SK-N-SH treated with all-trans-retinoic acid at 6 μM for 48 hours (cell line): Measurements from ENCODE around the gene XPO4.

Experiments used
- ATAC-seq: fragments of 200-7000 bp; cut with Tn5 transposase; 3 replicates; pipeline ENCODE4 v1.9.1; 2020; ENCODE audit warnings: mild to moderate bottlenecking, moderate library complexity
- ARNTL ChIP-seq: fragments of 450-650 bp; formaldehyde crosslinking; IDR thresholded peaks from 2 replicates; pipeline ENCODE4 v1.5.0; 2020; ENCODE audit warnings: low read depth, mild to moderate bottlenecking, moderate library complexity, borderline replicate concordance
- BACH2 ChIP-seq: fragments of 250-450 bp; sonication (Bioruptor Pico); IDR thresholded peaks from 2 replicates; pipeline ENCODE4 v1.9.0; 2021; ENCODE audit warnings: mild to moderate bottlenecking, borderline replicate concordance
- CREB5 ChIP-seq: fragments of 250-450 bp; sonication (Bioruptor Pico); IDR thresholded peaks from 2 replicates; pipeline ENCODE4 v1.5.1; 2020; ENCODE audit warnings: low read depth, mild to moderate bottlenecking, moderate library complexity
- CSDC2 ChIP-seq: fragments of 250-450 bp; sonication (Bioruptor Pico); IDR thresholded peaks from 2 replicates; pipeline ENCODE4 v1.5.0; 2020; ENCODE audit warnings: mild to moderate bottlenecking, moderate library complexity
- CSRNP3 ChIP-seq: fragments of 250-450 bp; sonication (Bioruptor Pico); IDR thresholded peaks from 2 replicates; pipeline ENCODE4 v1.5.1; 2021; ENCODE audit warnings: mild to moderate bottlenecking, moderate library complexity
- ESRRG ChIP-seq: fragments of 250-450 bp; sonication (Bioruptor Pico); IDR thresholded peaks from 2 replicates; pipeline ENCODE4 v1.6.1; 2021; ENCODE audit warnings: mild to moderate bottlenecking
- GLIS3 ChIP-seq: fragments of 250-450 bp; sonication (Bioruptor Pico); IDR thresholded peaks from 2 replicates; pipeline ENCODE4 v1.5.0; 2020; ENCODE audit warnings: mild to moderate bottlenecking, moderate library complexity
- ISL1 ChIP-seq: fragments of 250-450 bp; sonication (Bioruptor Pico); IDR thresholded peaks from 2 replicates; pipeline ENCODE4 v2.1.2; 2022; ENCODE audit warnings: mild to moderate bottlenecking, moderate library complexity
- OSR1 ChIP-seq: fragments of 250-450 bp; sonication (Bioruptor Pico); IDR thresholded peaks from 2 replicates; pipeline ENCODE4 v1.8.0; 2022; ENCODE audit warnings: moderate library complexity, mild to moderate bottlenecking, inconsistent platforms
- PATZ1 ChIP-seq: fragments of 250-450 bp; sonication (Bioruptor Pico); IDR thresholded peaks from 2 replicates; pipeline ENCODE4 v1.8.0; 2020; ENCODE audit warnings: mild to moderate bottlenecking, moderate library complexity, borderline replicate concordance
- POU6F1 ChIP-seq: fragments of 250-450 bp; sonication (Bioruptor Pico); IDR thresholded peaks from 2 replicates; pipeline ENCODE4 v1.8.0; 2021; ENCODE audit warnings: low read depth, mild to moderate bottlenecking, moderate library complexity, borderline replicate concordance
- SNAI2 ChIP-seq: fragments of 250-450 bp; sonication (Bioruptor Pico); IDR thresholded peaks from 2 replicates; pipeline ENCODE4 v1.5.0; 2020; ENCODE audit warnings: mild to moderate bottlenecking, moderate library complexity
- TCF4 ChIP-seq: fragments of 250-450 bp; sonication (Bioruptor Pico); IDR thresholded peaks from 2 replicates; pipeline ENCODE4 v1.8.0; 2021; ENCODE audit warnings: mild to moderate bottlenecking, moderate library complexity, borderline replicate concordance
- TOX ChIP-seq: fragments of 250-450 bp; sonication (Bioruptor Pico); IDR thresholded peaks from 2 replicates; pipeline ENCODE4 v1.8.0; 2021; ENCODE audit warnings: mild to moderate bottlenecking, moderate library complexity, borderline replicate concordance
- TSHZ2 ChIP-seq: fragments of 250-450 bp; sonication (Bioruptor Pico); IDR thresholded peaks from 2 replicates; pipeline ENCODE4 v1.5.0; 2020; ENCODE audit warnings: mild to moderate bottlenecking, moderate library complexity
- ZC3H10 ChIP-seq: fragments of 250-450 bp; sonication (Bioruptor Pico); IDR thresholded peaks from 2 replicates; pipeline ENCODE4 v1.5.1; 2021; ENCODE audit warnings: mild to moderate bottlenecking, moderate library complexity
- ZFP3 ChIP-seq: fragments of 250-450 bp; sonication (Bioruptor Pico); IDR thresholded peaks from 2 replicates; pipeline ENCODE4 v1.5.0; 2020; ENCODE audit warnings: mild to moderate bottlenecking, moderate library complexity
- ZFP30 ChIP-seq: fragments of 450-650 bp; formaldehyde crosslinking; IDR thresholded peaks from 2 replicates; pipeline ENCODE4 v1.5.0; 2022; ENCODE audit warnings: mild to moderate bottlenecking, moderate library complexity
- ZNF565 ChIP-seq: fragments of 450-650 bp; formaldehyde crosslinking; conservative IDR thresholded peaks from 2 replicates; pipeline ENCODE4 v1.5.0; 2020; ENCODE audit warnings: low read depth, mild to moderate bottlenecking, moderate library complexity
- ZNF70 ChIP-seq: fragments of 450-650 bp; formaldehyde crosslinking; IDR thresholded peaks from 2 replicates; pipeline ENCODE4 v1.5.0; 2020; ENCODE audit warnings: mild to moderate bottlenecking, moderate library complexity

The XPO4 gene

GRCh38 chr13:20826301-20826700 is 76.2 kb downstream of the XPO4 start (continued):
- TF ChIP-seq PATZ1 (no peak), ZC3H10 (CRISPR knock-in tag) (no peak), POU6F1 (CRISPR knock-in tag) (no peak)

- no peak for TF ChIP-seq ESRRG
- no peak for TF ChIP-seq ZFP3
- TF ChIP-seq TOX (CRISPR knock-in tag) = no peak
- 0 out of 2 replicates have a peak, but pooled peaks have one; percentile 23 for TF ChIP-seq CSDC2 (CRISPR knock-in tag)
- TF ChIP-seq ISL1 (CRISPR knock-in tag) = peak; percentile 94
- TF ChIP-seq CREB5 (CRISPR knock-in tag) = peak; percentile 72; the same call in 1 of the 2 replicates
- TF ChIP-seq GLIS3 (CRISPR knock-in tag) = peak; percentile 76; the same call in 1 of the 2 replicates
- TF ChIP-seq POU6F1 (CRISPR knock-in tag) = no peak; the same call in 1 of the 2 replicates
- TF ChIP-seq TCF4 (CRISPR knock-in tag) = no peak
- no peak for TF ChIP-seq TSHZ2 (CRISPR knock-in tag)
These were observed 77.1 kb downstream of the XPO4 start for GRCh38 chr13:20825477-20825875.

GRCh38 chr13:20824762-20825476 is 77.6 kb downstream of the XPO4 start:
- ATAC-seq = no peak
- TF ChIP-seq CSRNP3 (CRISPR knock-in tag) (no peak), ZC3H10 (CRISPR knock-in tag) (no peak), OSR1 (CRISPR knock-in tag) (no peak), GLIS3 (CRISPR knock-in tag) (no peak), SNAI2 (CRISPR knock-in tag) (no peak), CSDC2 (CRISPR knock-in tag) (no peak), TCF4 (CRISPR knock-in tag) (no peak), POU6F1 (CRISPR knock-in tag) (no peak), ARNTL (no peak), BACH2 (CRISPR knock-in tag) (no peak), ESRRG (no peak), ZFP3 (no peak), ZNF565 (no peak), ZNF70 (CRISPR knock-in tag) (no peak), PATZ1 (no peak), CREB5 (CRISPR knock-in tag) (no peak), ZFP30 (CRISPR knock-in tag) (no peak)

More at GRCh38 chr13:20825477-20825875, 77.1 kb downstream of the XPO4 start:
- peak; percentile 59 for ATAC-seq
